Body of pancreas (tissue), 4 donors: ENCODE results near the gene GNG3. TPM values are rescaled to one million over a fixed set of nuclear protein-coding genes. Genes with fewer than 3 reads are reported as not detected.

Experiments
- ATAC-seq: fragments of 150-250 bp; one replicate; pipeline ENCODE4 v1.9.1; 2016
- DNase-seq, 4 donors: peaks; one replicate each; pipeline ENCODE4 v3.0.0-alpha.2; 2019
- H3K27ac ChIP-seq, 4 donors: fragments of 200-600 bp; sonication (generic); 1 replicate in 3 of 4; 2 replicates in 1 of 4; pipeline versions ENCODE4 v1.5.1 to v1.6.1; 2016 to 2019; ENCODE audit warnings: mild to moderate bottlenecking in 1 of 4, mixed read lengths in 1 of 4, moderate library complexity in 1 of 4
- H3K27me3 ChIP-seq, 2 donors: fragments of 200-600 bp; sonication (generic); one replicate each; pipeline ENCODE4 v1.6.0; 2016; ENCODE audit warnings: mild to moderate bottlenecking in 1 of 2
- H3K36me3 ChIP-seq, 2 donors: fragments of 200-600 bp; sonication (generic); replicated peaks in 1 of 2; 2 replicates each; pipeline ENCODE4 v1.5.1; 2016; ENCODE audit warnings: low read depth in 2 of 2; ENCODE audit not compliant: insufficient read depth in 1 of 2
- H3K4me1 ChIP-seq: fragments of 200-600 bp; sonication (generic); one replicate; pipeline ENCODE4 v1.6.0; 2016
- H3K4me3 ChIP-seq, 2 donors: fragments of 200-600 bp; sonication (generic); 1 replicate in 1 of 2; 2 replicates in 1 of 2; pipeline ENCODE4 v1.5.1; 2016 to 2019
- H3K9me3 ChIP-seq, 3 donors: fragments of 200-600 bp; sonication (generic); 1 replicate in 2 of 3; 2 replicates in 1 of 3; pipeline ENCODE4 v1.5.1; 2016
- POLR2A ChIP-seq, 3 donors: fragments of 450-650 bp; IDR thresholded peaks; one replicate each; pipeline ENCODE4 v1.6.1; 2016; ENCODE audit warnings: antibody characterized with exemption in 3 of 3, mild to moderate bottlenecking in 2 of 3
- WGBS, 2 donors: methylation state at CpG; one replicate each; pipeline ENCODE4 v1.1.5; 2017; 5-methylcytosine and 5-hydroxymethylcytosine counted together
- intact Hi-C: fragments of 100-400 bp; cut with DNase I; formaldehyde crosslinking; loops from one replicate; pipeline ENCODE4 v1.15.1; 2023
- total RNA-seq, 2 donors: library from RNA; depleted of rRNA; stranded (reverse); fragments of >200 nt; gene quantifications; one replicate each; pipeline ENCODE4 v1.1.0, GENCODE V29; 2016
- TF ChIP-seq, protein P1 (sequence below), 7 experiments: fragments of 450-650 bp in 4 of 7; fragments of 200-600 bp in 3 of 7; sonication (generic) in 3 of 7; IDR thresholded peaks; one replicate each; pipeline ENCODE4 v1.5.1; 2016 to 2019; ENCODE audit warnings: antibody characterized with exemption in 7 of 7

Gene GNG3
- total RNA-seq, 2 donors from 2014 or later: 1.0 TPM; not detected in 1

DNA sequence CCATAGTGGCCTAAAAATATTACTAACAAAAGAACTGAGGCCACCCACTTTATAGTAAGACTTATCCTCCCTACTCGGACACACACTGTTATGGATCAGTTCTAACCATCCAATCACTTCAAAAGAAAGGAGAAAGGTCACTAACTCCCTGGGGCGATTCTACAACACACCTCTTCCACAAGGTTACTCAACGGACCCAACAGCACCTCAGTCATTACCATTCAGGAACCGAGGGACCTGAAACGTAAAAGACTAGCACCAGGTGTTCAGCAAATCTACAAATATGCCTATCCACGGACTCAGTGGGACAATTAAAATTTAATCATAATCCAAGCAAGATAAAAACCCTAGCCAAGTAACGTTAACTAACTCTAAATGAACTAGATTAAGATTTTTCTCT, 18.2 kb downstream of the GNG3 start:
- peaks cover 13 to 25% of the 10 kb centered on the region in 2 donors for H3K36me3 ChIP-seq
- DNase-seq: no peak
- 0% methylated on average over 7 of the region's 7 CpGs for WGBS, 2 donors
- intact Hi-C loops: no loop called here
- TF ChIP-seq, protein P1, sequence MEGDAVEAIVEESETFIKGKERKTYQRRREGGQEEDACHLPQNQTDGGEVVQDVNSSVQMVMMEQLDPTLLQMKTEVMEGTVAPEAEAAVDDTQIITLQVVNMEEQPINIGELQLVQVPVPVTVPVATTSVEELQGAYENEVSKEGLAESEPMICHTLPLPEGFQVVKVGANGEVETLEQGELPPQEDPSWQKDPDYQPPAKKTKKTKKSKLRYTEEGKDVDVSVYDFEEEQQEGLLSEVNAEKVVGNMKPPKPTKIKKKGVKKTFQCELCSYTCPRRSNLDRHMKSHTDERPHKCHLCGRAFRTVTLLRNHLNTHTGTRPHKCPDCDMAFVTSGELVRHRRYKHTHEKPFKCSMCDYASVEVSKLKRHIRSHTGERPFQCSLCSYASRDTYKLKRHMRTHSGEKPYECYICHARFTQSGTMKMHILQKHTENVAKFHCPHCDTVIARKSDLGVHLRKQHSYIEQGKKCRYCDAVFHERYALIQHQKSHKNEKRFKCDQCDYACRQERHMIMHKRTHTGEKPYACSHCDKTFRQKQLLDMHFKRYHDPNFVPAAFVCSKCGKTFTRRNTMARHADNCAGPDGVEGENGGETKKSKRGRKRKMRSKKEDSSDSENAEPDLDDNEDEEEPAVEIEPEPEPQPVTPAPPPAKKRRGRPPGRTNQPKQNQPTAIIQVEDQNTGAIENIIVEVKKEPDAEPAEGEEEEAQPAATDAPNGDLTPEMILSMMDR (IDR thresholded peaks at IDR 0.05): no peak
- TF ChIP-seq POLR2A (IDR thresholded peaks at IDR 0.05): no peak
- H3K9me3 ChIP-seq: no peaks in the 10 kb centered on the region
- peak overlapping the region; percentile 86 to 93 for H3K4me3 ChIP-seq
- peak overlapping the region in 3 of 4 donors; percentile 90 to 99 (median 97) for H3K27ac ChIP-seq
- H3K27me3 ChIP-seq: no peaks in the 10 kb centered on the region
- H3K4me1 ChIP-seq: peaks cover 27% of the 10 kb centered on the region
- no peak for ATAC-seq

- Histone ChIP-seq H3K4me3 (peak overlapping the region; percentile 86 to 93), H3K36me3 (peaks cover 7 to 19% of the 10 kb centered on the region in 2 donors), H3K9me3 (no peaks in the 10 kb centered on the region), H3K4me1 (peaks cover 32% of the 10 kb centered on the region), H3K27me3 (no peaks in the 10 kb centered on the region), H3K27ac (peak overlapping the region; percentile 90 to 99 (median 97))
- intact Hi-C loops: no loop called here
- DNase-seq: peak in 3 of 4 donors; percentile 25 to 34 (median 28)
- no peak for ATAC-seq
- 0 to 1% methylated on average over 18 to 46 of the region's 51 CpGs for WGBS, 2 donors
- TF ChIP-seq POLR2A (IDR thresholded peaks at IDR 0.05): no peak
- TF ChIP-seq, protein P1 (IDR thresholded peaks at IDR 0.05): no peak
Measured at GRCh38 chr11:62726156-62726914, 18.9 kb downstream of the GNG3 start.

DNA sequence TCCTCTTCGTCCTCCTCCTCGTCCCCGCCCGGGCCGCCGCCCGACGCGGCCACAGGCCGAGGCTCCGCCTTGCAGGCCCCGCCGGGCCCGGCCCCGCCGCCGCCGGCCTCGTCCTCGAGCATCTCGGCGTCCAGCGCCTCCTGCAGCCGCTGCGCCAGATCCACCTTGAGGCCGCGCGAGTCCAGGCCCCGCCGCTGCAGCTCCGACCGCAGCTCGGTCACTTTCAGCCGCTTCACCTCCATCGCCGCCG, 19.4 kb downstream of the GNG3 start:
- intact Hi-C loops: no loop called here
- H3K36me3 ChIP-seq: peaks cover 4 to 17% of the 10 kb centered on the region in 2 donors
- peak overlapping the region; percentile 90 to 99 (median 97) for H3K27ac ChIP-seq
- ATAC-seq: no peak
- H3K27me3 ChIP-seq: no peaks in the 10 kb centered on the region
- peak overlapping the region; percentile 86 to 93 for H3K4me3 ChIP-seq
- TF ChIP-seq POLR2A (IDR thresholded peaks at IDR 0.05): no peak
- TF ChIP-seq, protein P1 (IDR thresholded peaks at IDR 0.05): peak in 1 of 7 experiments; percentile 9
- peaks cover 33% of the 10 kb centered on the region for H3K4me1 ChIP-seq
- no peak for DNase-seq
- no peaks in the 10 kb centered on the region for H3K9me3 ChIP-seq
- WGBS, 2 donors: 0% methylated on average over 20 to 23 of the region's 37 CpGs

DNA sequence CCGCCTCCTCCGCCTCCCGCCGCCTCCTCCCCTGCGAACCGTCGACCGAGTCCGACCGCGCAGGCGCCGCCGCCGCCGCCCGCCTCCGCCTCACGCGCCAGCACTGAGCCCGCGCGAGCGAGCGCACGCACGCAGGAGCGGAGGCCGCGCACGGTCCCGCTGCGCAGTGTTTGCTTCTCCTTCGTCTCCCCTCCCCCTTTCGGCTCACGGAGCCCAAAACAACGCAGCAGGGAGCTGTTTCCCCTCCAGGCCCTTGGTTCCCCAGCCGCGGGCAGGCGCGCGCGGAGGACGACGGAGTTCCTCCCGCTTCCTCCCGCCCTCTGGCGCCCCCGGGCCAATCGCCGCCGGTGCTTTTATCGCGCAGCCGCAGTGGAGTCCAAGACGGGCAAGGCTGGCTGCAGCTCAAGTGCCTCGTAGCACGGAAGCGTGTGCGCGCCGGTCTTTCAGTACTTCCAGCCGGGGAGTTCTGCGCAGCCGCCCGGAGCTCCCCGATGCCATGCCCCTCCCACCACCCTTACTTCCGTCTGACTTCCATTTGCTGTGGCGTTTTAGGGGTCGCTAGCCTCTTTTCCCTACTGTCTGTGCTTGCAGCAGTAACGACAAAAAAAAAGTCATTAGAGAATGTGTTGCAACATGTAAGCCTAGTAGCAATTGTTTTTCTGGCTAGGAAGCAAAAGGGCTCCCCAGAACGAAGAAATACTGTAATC, 19.8 kb downstream of the GNG3 start, which contains the start of gene HNRNPUL2:
HNRNPUL2 (minus strand) TSS at position 293 of the 707 bp plus-strand sequence. CDS start 301 bp downstream, outside the sequence.
- Histone ChIP-seq H3K9me3 (no peaks in the 10 kb centered on the region), H3K27me3 (no peaks in the 10 kb centered on the region), H3K27ac (peak within 1 kb of the TSS; percentile 90 to 99 (median 97)), H3K4me1 (peaks cover 33% of the 10 kb centered on the region), H3K36me3 (peaks cover 0 to 13% of the 10 kb centered on the region in 2 donors), H3K4me3 (peak within 1 kb of the TSS; percentile 86 to 93)
- intact Hi-C loops: no loop called here
- DNase-seq (peak; percentile 99), ATAC-seq (peak; percentile 89)
- TF ChIP-seq, protein P1 (IDR thresholded peaks at IDR 0.05): peak in 2 of 7 experiments; percentile 6 to 9
- TF ChIP-seq POLR2A (IDR thresholded peaks at IDR 0.05): peak; percentile 87 to 96 (median 91)
- WGBS, 2 donors: 0 to 1% methylated on average over 15 to 69 of the region's 72 CpGs
